MM.1S (cell line): Measurements from ENCODE around the gene SPACDR.

Experiments
- DNase-seq: peaks from one replicate; pipeline ENCODE4 v3.0.0-alpha.2; 2015
- H2AFZ ChIP-seq: fragments of 300-600 bp; sonication (generic); 2 replicates; pipeline ENCODE4 v1.6.0; 2016; ENCODE audit warnings: antibody characterized with exemption, low read length
- H3F3A ChIP-seq: fragments of 300-600 bp; sonication (generic); 2 replicates; pipeline ENCODE4 v1.6.1; 2016; ENCODE audit warnings: mild to moderate bottlenecking, antibody characterized with exemption, low read length, moderate library complexity, mixed read lengths; ENCODE audit not compliant: insufficient read depth
- H3K27ac ChIP-seq: fragments of 300-600 bp; sonication (generic); 2 replicates; pipeline ENCODE4 v1.5.1; 2016; ENCODE audit warnings: mild to moderate bottlenecking, low read length
- H3K27me3 ChIP-seq: fragments of 300-600 bp; sonication (generic); replicated peaks from 2 replicates; pipeline ENCODE4 v1.6.0; 2016; ENCODE audit warnings: low read length; ENCODE audit not compliant: insufficient read depth
- H3K36me3 ChIP-seq: fragments of 300-600 bp; sonication (generic); replicated peaks from 2 replicates; pipeline ENCODE4 v1.6.1; 2016; ENCODE audit warnings: mild to moderate bottlenecking, low read length, mixed read lengths; ENCODE audit not compliant: insufficient read depth
- H3K4me1 ChIP-seq: fragments of 300-600 bp; sonication (generic); 2 replicates; pipeline ENCODE4 v1.6.1; 2016; ENCODE audit warnings: low read length, mixed read lengths
- H3K4me2 ChIP-seq: fragments of 300-600 bp; sonication (generic); 2 replicates; pipeline ENCODE4 v1.6.0; 2016; ENCODE audit warnings: low read depth, low read length
- H3K4me3 ChIP-seq: fragments of 300-600 bp; sonication (generic); 2 replicates; pipeline ENCODE4 v1.5.1; 2016; ENCODE audit warnings: low read length, mixed read lengths
- H3K79me2 ChIP-seq: fragments of 300-600 bp; sonication (generic); 2 replicates; pipeline ENCODE4 v1.6.1; 2016; ENCODE audit warnings: mixed run types, low read length, mixed read lengths
- H3K9ac ChIP-seq: fragments of 300-600 bp; sonication (generic); 2 replicates; pipeline ENCODE4 v1.6.1; 2016; ENCODE audit warnings: low read length, mixed read lengths
- H3K9me2 ChIP-seq: fragments of 300-600 bp; sonication (generic); replicated peaks from 2 replicates; pipeline ENCODE4 v1.6.1; 2016; ENCODE audit warnings: mild to moderate bottlenecking, low read length, mixed read lengths; ENCODE audit not compliant: insufficient read depth
- H3K9me3 ChIP-seq: fragments of 300-600 bp; sonication (generic); replicated peaks from 2 replicates; pipeline ENCODE4 v1.6.1; 2016; ENCODE audit warnings: mild to moderate bottlenecking, low read length, mixed read lengths; ENCODE audit not compliant: insufficient read depth
- H4K20me1 ChIP-seq: fragments of 300-600 bp; sonication (generic); 2 replicates; pipeline ENCODE4 v1.6.1; 2016; ENCODE audit warnings: mild to moderate bottlenecking, low read length, moderate library complexity, mixed read lengths; ENCODE audit not compliant: insufficient read depth
- EZH2 ChIP-seq: fragments of 300-600 bp; sonication (generic); optimal IDR thresholded peaks from 2 replicates; pipeline ENCODE3; 2017; ENCODE audit warnings: low read depth, mild to moderate bottlenecking, antibody characterized with exemption, low read length, mixed read lengths
- EZH2phosphoT487 ChIP-seq: fragments of 300-600 bp; sonication (generic); IDR thresholded peaks from 2 replicates; pipeline ENCODE4 v1.6.1; 2018; ENCODE audit warnings: antibody characterized with exemption, low read length
- TF ChIP-seq, protein P1 (sequence below): fragments of 300-600 bp; sonication (generic); IDR thresholded peaks from 2 replicates; pipeline ENCODE4 v1.5.1; 2016; ENCODE audit warnings: antibody characterized with exemption, low read length, mixed read lengths

SPACDR gene

GRCh38 chr7:100428199-100428966, 35.7 kb downstream of the SPACDR start, which contains the start of gene ZCWPW1:
Gene ZCWPW1, minus strand, starts transcription at chr7:100428703. Its CDS starts 8,054 bp downstream, at chr7:100420649.
- H3K36me3 ChIP-seq: peaks cover 3% of the 10 kb centered on the region; the same call in 1 of the 2 replicates
- no peaks in the 10 kb centered on the region for H3K27me3 ChIP-seq
- TF ChIP-seq, protein P1, sequence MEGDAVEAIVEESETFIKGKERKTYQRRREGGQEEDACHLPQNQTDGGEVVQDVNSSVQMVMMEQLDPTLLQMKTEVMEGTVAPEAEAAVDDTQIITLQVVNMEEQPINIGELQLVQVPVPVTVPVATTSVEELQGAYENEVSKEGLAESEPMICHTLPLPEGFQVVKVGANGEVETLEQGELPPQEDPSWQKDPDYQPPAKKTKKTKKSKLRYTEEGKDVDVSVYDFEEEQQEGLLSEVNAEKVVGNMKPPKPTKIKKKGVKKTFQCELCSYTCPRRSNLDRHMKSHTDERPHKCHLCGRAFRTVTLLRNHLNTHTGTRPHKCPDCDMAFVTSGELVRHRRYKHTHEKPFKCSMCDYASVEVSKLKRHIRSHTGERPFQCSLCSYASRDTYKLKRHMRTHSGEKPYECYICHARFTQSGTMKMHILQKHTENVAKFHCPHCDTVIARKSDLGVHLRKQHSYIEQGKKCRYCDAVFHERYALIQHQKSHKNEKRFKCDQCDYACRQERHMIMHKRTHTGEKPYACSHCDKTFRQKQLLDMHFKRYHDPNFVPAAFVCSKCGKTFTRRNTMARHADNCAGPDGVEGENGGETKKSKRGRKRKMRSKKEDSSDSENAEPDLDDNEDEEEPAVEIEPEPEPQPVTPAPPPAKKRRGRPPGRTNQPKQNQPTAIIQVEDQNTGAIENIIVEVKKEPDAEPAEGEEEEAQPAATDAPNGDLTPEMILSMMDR: no peak
- TF ChIP-seq EZH2 (no peak), EZH2phosphoT487 (no peak)
- peak within 1 kb of the TSS; percentile 83 for H3K4me2 ChIP-seq
- peak within 1 kb of the TSS; percentile 93 for H3K4me3 ChIP-seq
- H3F3A ChIP-seq: peaks cover 44% of the 10 kb centered on the region
- H3K9me2 ChIP-seq: no peaks in the 10 kb centered on the region
- no peaks in the 10 kb centered on the region for H3K9me3 ChIP-seq
- DNase-seq: peak; percentile 98
- H4K20me1 ChIP-seq: no peaks in the 10 kb centered on the region
- H3K27ac ChIP-seq: peak within 1 kb of the TSS; percentile 100
- H2AFZ ChIP-seq: peak within 1 kb of the TSS; percentile 67
- H3K79me2 ChIP-seq: peaks cover 38% of the 10 kb centered on the region
- H3K9ac ChIP-seq: peak within 1 kb of the TSS; percentile 100
- H3K4me1 ChIP-seq: peaks cover 21% of the 10 kb centered on the region

- Histone ChIP-seq H2AFZ (peak overlapping the region; percentile 67), H3K4me1 (peaks cover 27% of the 10 kb centered on the region), H3K9me2 (no peaks in the 10 kb centered on the region), H3K79me2 (peaks cover 32% of the 10 kb centered on the region), H3K4me3 (no peak overlapping the region; the same call in 1 of the 2 replicates), H3K4me2 (peak overlapping the region; percentile 71), H3K27ac (no peak overlapping the region), H3K36me3 (no peaks in the 10 kb centered on the region), H3F3A (peaks cover 39% of the 10 kb centered on the region), H4K20me1 (no peaks in the 10 kb centered on the region), H3K9me3 (no peaks in the 10 kb centered on the region), H3K9ac (no peak overlapping the region), H3K27me3 (no peaks in the 10 kb centered on the region)
- TF ChIP-seq EZH2: no peak
- TF ChIP-seq, protein P1: no peak
- no peak for TF ChIP-seq EZH2phosphoT487
- no peak for DNase-seq
These were observed 36.3 kb downstream of the SPACDR start for GRCh38 chr7:100427762-100428198.

DNA sequence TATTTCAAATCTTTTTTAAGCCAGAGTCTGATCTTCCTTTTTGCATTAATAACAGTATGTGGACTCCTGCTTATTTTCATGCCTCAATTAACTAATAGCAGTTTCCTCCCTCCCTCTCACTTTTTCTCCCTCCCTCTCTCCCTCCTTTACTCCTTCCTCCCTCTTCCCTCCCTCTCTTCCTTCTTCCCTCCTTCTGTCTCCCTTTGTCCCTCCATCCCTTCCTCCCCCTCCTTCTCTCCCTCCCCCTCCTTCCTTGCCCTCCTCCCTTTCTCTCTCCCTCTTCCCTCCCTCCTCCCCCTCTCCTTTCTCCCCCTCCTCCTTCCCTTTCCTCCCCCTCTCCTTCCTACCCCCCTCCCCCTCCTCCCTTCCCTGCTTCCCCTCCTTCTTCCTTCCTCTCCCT, 37.5 kb downstream of the SPACDR start:
- Histone ChIP-seq H3K27ac (no peak overlapping the region), H3K9ac (no peak overlapping the region)
- TF ChIP-seq EZH2 (no peak), EZH2phosphoT487 (no peak)
- TF ChIP-seq, protein P1: no peak

More for the DNA sequence above, 37.5 kb downstream of the SPACDR start:
- Histone ChIP-seq H3F3A (peaks cover 27% of the 10 kb centered on the region), H3K36me3 (no peaks in the 10 kb centered on the region), H3K79me2 (peaks cover 20% of the 10 kb centered on the region), H3K4me3 (no peak overlapping the region), H3K9me3 (no peaks in the 10 kb centered on the region), H3K9me2 (no peaks in the 10 kb centered on the region), H3K4me1 (peaks cover 33% of the 10 kb centered on the region), H3K27me3 (no peaks in the 10 kb centered on the region), H3K4me2 (no peak overlapping the region), H2AFZ (no peak overlapping the region), H4K20me1 (no peaks in the 10 kb centered on the region)
- no peak for DNase-seq
